Parathyroid adenoma (tissue), 2 donors: ENCODE data around the gene FAM228A.

Experiments
- H2AFZ ChIP-seq: fragments of 300-600 bp; sonication (generic); one replicate; pipeline ENCODE4 v1.7.0; 2017; ENCODE audit warnings: antibody characterized with exemption, mild to moderate bottlenecking
- H3K27ac ChIP-seq: fragments of 300-600 bp; sonication (generic); one replicate; pipeline ENCODE4 v1.7.0; 2017
- H3K27me3 ChIP-seq: fragments of 300-600 bp; sonication (generic); one replicate; pipeline ENCODE4 v1.7.0; 2017; ENCODE audit warnings: low read length; ENCODE audit not compliant: control insufficient read depth, insufficient read depth
- H3K36me3 ChIP-seq: fragments of 300-600 bp; sonication (generic); one replicate; pipeline ENCODE4 v1.7.0; 2017; ENCODE audit warnings: low read length; ENCODE audit not compliant: control insufficient read depth, insufficient read depth
- H3K4me1 ChIP-seq: fragments of 300-600 bp; sonication (generic); one replicate; pipeline ENCODE4 v1.7.0; 2017; ENCODE audit warnings: control low read depth
- H3K4me2 ChIP-seq: fragments of 300-600 bp; sonication (generic); one replicate; pipeline ENCODE4 v1.7.0; 2017; ENCODE audit warnings: low read length
- H3K4me3 ChIP-seq: fragments of 300-600 bp; sonication (generic); one replicate; pipeline ENCODE4 v1.7.0; 2017; ENCODE audit warnings: low read depth, low read length
- H3K79me2 ChIP-seq: fragments of 300-600 bp; sonication (generic); one replicate; pipeline ENCODE4 v1.7.0; 2017; ENCODE audit warnings: control low read depth
- H3K9ac ChIP-seq: fragments of 300-600 bp; sonication (generic); one replicate; pipeline ENCODE4 v1.7.0; 2017; ENCODE audit warnings: mild to moderate bottlenecking
- H3K9me3 ChIP-seq: fragments of 300-600 bp; sonication (generic); one replicate; pipeline ENCODE4 v1.7.0; 2017; ENCODE audit warnings: low read length; ENCODE audit not compliant: control insufficient read depth
- TF ChIP-seq, protein P1 (sequence below): fragments of 300-600 bp; sonication (generic); IDR thresholded peaks from one replicate; pipeline ENCODE4 v1.7.0; 2017; ENCODE audit warnings: antibody characterized with exemption, mild to moderate bottlenecking
- donor health status: primary hyperparathyroidism.

The FAM228A gene

DNA sequence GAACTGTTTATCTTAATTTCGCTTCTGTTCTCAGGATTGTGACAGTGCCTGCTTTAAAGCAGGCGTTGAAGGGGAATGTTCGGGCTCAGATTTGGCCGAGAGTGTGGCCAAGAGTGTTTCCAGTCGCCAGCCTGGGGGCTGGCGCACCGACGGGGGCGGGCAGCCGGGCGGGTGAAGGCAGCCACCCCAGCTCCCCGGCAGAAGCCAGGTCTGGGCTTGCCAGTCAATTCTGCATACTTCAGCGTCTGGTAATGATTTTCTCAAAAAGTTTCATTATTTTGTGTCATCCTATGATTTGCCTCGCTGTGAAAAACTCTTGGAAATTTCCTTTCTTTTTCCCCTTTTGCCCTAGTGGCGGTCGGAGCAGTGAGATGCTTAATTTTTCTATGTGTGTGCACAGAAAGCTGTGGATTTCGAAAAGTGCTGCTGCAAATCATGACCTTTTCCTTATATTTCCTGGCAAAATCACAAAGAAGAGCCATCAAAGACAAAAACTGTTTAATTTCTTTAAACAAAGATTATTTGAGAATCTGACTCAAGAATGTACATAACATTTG is 856 bp downstream of the FAM228A start:
- Histone ChIP-seq H3K4me2 (no peak overlapping the region), H2AFZ (no peak overlapping the region), H3K9me3 (no peaks in the 10 kb centered on the region), H3K27me3 (no peaks in the 10 kb centered on the region), H3K36me3 (no peaks in the 10 kb centered on the region), H3K4me3 (no peak overlapping the region), H3K79me2 (no peaks in the 10 kb centered on the region), H3K27ac (no peak overlapping the region), H3K9ac (no peak overlapping the region), H3K4me1 (no peaks in the 10 kb centered on the region)
- TF ChIP-seq, protein P1, sequence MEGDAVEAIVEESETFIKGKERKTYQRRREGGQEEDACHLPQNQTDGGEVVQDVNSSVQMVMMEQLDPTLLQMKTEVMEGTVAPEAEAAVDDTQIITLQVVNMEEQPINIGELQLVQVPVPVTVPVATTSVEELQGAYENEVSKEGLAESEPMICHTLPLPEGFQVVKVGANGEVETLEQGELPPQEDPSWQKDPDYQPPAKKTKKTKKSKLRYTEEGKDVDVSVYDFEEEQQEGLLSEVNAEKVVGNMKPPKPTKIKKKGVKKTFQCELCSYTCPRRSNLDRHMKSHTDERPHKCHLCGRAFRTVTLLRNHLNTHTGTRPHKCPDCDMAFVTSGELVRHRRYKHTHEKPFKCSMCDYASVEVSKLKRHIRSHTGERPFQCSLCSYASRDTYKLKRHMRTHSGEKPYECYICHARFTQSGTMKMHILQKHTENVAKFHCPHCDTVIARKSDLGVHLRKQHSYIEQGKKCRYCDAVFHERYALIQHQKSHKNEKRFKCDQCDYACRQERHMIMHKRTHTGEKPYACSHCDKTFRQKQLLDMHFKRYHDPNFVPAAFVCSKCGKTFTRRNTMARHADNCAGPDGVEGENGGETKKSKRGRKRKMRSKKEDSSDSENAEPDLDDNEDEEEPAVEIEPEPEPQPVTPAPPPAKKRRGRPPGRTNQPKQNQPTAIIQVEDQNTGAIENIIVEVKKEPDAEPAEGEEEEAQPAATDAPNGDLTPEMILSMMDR, result no peak

DNA sequence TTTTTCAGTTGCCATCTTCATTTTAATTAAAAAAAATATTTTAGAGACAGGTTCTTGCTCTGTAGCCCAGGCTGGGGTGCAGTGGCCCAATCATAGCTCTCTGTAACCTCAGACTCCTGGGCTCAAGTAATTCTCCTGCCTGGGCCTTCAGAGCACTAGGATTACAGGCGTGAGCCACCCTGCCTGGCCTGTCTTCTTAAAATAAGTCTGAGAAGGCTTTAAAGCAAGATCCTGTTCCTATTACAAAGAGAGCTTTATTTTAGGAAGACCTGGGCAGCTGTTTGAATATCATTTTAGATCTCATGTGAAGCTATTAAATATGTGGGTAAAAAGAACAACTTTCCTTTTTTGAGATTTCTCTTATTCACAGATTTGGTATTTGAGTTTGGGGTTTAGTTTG is 1.5 kb downstream of the FAM228A start:
- no peaks in the 10 kb centered on the region for H3K79me2 ChIP-seq
- no peaks in the 10 kb centered on the region for H3K9me3 ChIP-seq
- TF ChIP-seq, protein P1, result no peak
- H3K36me3 ChIP-seq, result no peaks in the 10 kb centered on the region
- no peak overlapping the region for H3K9ac ChIP-seq
- H3K4me2 ChIP-seq, result no peak overlapping the region
- H3K27me3 ChIP-seq, result no peaks in the 10 kb centered on the region
- no peak overlapping the region for H2AFZ ChIP-seq
- no peak overlapping the region for H3K27ac ChIP-seq
- no peaks in the 10 kb centered on the region for H3K4me1 ChIP-seq
- H3K4me3 ChIP-seq, result no peak overlapping the region

DNA sequence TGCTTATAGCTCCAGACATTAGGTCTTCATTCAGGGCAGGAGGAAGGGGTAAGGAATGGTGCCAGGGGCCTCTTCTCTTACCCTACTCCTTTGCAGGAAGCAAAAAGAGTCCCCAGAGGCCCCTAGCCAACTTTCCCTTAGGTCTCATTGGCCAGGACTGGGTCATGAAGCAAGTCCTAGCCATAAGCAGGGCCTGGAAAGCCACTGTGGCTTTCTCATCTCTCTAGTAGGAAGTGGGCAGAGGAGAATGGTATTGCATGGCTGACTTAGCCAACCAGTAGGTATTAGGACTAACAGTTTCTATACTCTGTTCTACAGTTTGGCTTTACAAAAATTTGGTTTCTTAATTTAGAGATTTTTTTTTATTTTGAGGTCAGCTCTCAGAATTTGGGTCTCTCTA is 4.8 kb downstream of the FAM228A start:
- no peaks in the 10 kb centered on the region for H3K27me3 ChIP-seq
- H3K9ac ChIP-seq, result no peak overlapping the region
- no peaks in the 10 kb centered on the region for H3K79me2 ChIP-seq
- H2AFZ ChIP-seq, result no peak overlapping the region
- no peak overlapping the region for H3K27ac ChIP-seq
- TF ChIP-seq, protein P1, result no peak
- H3K4me2 ChIP-seq, result no peak overlapping the region
- no peaks in the 10 kb centered on the region for H3K9me3 ChIP-seq
- no peaks in the 10 kb centered on the region for H3K36me3 ChIP-seq
- no peaks in the 10 kb centered on the region for H3K4me1 ChIP-seq
- no peak overlapping the region for H3K4me3 ChIP-seq

DNA sequence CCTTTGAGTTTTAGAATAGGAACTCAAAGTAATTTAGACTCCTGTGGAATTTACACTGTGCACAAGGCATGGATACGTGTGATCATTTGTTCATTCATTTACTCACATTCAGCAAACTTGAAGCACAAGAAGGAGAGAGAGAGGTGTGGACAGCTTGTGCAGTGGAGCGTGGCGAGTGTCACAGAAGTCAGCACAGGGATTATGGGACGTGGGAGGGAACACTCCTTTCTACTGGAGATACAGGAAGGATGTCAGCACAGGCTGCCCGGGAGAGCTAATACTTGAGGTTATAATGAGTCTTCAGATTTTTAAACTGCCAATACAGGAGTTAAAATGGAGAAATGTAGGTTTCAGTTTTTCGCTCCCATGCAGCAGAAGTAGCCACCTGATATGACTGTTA is 7.0 kb downstream of the FAM228A start:
- H3K9me3 ChIP-seq, result no peaks in the 10 kb centered on the region
- no peaks in the 10 kb centered on the region for H3K4me1 ChIP-seq
- H3K9ac ChIP-seq, result no peak overlapping the region
- H3K79me2 ChIP-seq, result no peaks in the 10 kb centered on the region
- no peak overlapping the region for H3K27ac ChIP-seq
- no peaks in the 10 kb centered on the region for H3K36me3 ChIP-seq
- TF ChIP-seq, protein P1, result no peak
- H2AFZ ChIP-seq, result peak overlapping the region; percentile 3
- no peak overlapping the region for H3K4me2 ChIP-seq
- H3K4me3 ChIP-seq, result no peak overlapping the region
- no peaks in the 10 kb centered on the region for H3K27me3 ChIP-seq

DNA sequence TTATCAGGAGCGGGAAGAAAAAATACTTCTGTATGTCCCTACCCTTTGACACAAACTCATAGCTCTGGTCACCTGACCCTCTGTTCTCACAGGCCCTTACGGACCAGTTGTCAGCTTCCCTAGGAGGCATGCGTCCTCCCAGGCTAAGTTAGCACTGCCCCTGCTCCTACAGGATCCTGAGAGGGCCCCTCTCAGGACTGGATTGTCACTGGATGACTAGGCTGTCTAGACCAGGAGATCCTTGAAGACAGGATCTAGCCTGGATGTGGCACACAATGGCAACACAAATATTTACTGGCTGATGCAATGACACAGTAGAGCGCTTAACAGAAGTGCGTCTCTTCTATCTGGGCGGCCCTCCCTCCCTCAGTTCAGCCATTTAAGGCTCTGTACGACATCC is 7.7 kb downstream of the FAM228A start:
- Histone ChIP-seq H3K27me3 (no peaks in the 10 kb centered on the region), H3K4me1 (no peaks in the 10 kb centered on the region), H3K79me2 (no peaks in the 10 kb centered on the region), H3K4me2 (no peak overlapping the region), H3K27ac (no peak overlapping the region), H3K36me3 (no peaks in the 10 kb centered on the region), H2AFZ (no peak overlapping the region), H3K9me3 (no peaks in the 10 kb centered on the region), H3K4me3 (no peak overlapping the region), H3K9ac (no peak overlapping the region)
- TF ChIP-seq, protein P1, result no peak
